ENCODE results near the gene RNF123.

The RNF123 gene

DNA sequence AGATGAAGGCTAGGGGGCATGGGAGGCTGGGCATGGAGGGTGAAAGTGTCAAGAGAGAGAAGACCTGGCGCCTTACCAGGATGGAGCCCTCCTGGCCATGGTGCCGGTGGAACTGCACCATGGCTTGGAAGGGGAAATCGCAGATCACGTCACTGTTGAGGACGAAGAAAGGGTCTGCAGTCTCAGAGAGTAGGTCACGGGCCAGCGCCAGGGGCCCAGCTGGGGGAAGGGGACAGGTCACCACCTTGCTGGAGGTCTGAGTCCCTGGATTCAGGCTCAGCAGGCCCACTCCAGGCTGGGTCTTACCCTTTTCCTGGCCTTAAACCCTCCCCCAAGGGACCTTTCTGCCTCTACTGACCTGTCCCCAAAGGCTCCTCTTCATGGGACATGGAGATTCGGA, 33.5 kb downstream of the RNF123 start:
- Histone ChIP-seq H3K79me2 (ENCODE audit: insufficient read depth, low read length) (peaks cover 19% of the 10 kb centered on the region), H2AFZ (ENCODE audit: low read length) (no peak overlapping the region), H3K9me2 (replicated peaks; ENCODE audit: low read depth, low read length) (no peaks in the 10 kb centered on the region), H3K9me3 (ENCODE audit: insufficient read depth, low read depth, low read length) (no peaks in the 10 kb centered on the region), H3K4me1 (ENCODE audit: insufficient read depth, low read length, poor library complexity, severe bottlenecking) (peaks cover 17% of the 10 kb centered on the region), H3K27me3 (ENCODE audit: insufficient read depth, low read length, poor library complexity, severe bottlenecking) (no peaks in the 10 kb centered on the region), H3K4me3 (ENCODE audit: low read length, poor library complexity, severe bottlenecking) (peak overlapping the region; percentile 89), H3K36me3 (ENCODE audit: insufficient read depth, low read length) (peaks cover 26% of the 10 kb centered on the region; the same call in 1 of the 2 replicates), H3F3A (ENCODE audit: low read depth) (no peaks in the 10 kb centered on the region), H4K20me1 (ENCODE audit: insufficient read depth, low read length, poor library complexity, severe bottlenecking) (peaks cover 14% of the 10 kb centered on the region), H3K9ac (ENCODE audit: low read depth, low read length, poor library complexity, severe bottlenecking) (peak overlapping the region; percentile 95), H3K4me2 (ENCODE audit: low read depth, low read length, poor library complexity, severe bottlenecking) (peak overlapping the region; percentile 88)
- no peak for TF ChIP-seq EZH2phosphoT487 (IDR thresholded peaks at IDR 0.05; ENCODE audit: borderline replicate concordance)
- TF ChIP-seq, protein P1, sequence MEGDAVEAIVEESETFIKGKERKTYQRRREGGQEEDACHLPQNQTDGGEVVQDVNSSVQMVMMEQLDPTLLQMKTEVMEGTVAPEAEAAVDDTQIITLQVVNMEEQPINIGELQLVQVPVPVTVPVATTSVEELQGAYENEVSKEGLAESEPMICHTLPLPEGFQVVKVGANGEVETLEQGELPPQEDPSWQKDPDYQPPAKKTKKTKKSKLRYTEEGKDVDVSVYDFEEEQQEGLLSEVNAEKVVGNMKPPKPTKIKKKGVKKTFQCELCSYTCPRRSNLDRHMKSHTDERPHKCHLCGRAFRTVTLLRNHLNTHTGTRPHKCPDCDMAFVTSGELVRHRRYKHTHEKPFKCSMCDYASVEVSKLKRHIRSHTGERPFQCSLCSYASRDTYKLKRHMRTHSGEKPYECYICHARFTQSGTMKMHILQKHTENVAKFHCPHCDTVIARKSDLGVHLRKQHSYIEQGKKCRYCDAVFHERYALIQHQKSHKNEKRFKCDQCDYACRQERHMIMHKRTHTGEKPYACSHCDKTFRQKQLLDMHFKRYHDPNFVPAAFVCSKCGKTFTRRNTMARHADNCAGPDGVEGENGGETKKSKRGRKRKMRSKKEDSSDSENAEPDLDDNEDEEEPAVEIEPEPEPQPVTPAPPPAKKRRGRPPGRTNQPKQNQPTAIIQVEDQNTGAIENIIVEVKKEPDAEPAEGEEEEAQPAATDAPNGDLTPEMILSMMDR (conservative IDR thresholded peaks at IDR 0.05; ENCODE audit: low read length) = no peak

DNA sequence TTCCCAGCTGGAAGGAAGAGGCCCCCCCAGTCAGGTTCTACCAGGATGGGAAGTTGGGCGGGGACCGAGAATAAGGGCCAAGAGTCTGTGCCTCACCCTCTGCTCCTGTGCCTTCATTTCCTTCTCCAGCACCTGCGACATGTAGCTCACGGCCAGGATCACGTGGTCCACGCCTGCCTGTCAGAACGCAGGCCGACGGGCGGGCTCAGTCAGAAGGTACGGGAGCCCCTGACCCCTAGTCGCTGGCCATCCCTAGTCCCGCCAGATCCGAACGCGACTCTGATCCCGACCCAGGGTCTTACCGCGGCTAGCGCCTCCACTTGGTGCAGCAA, 33.9 kb downstream of the RNF123 start:
- no peaks in the 10 kb centered on the region for H3K9me3 ChIP-seq (ENCODE audit: insufficient read depth, low read depth, low read length)
- TF ChIP-seq EZH2phosphoT487 (IDR thresholded peaks at IDR 0.05; ENCODE audit: borderline replicate concordance) = no peak
- TF ChIP-seq, protein P1 (conservative IDR thresholded peaks at IDR 0.05; ENCODE audit: low read length) = no peak
- H3K4me2 ChIP-seq (ENCODE audit: low read depth, low read length, poor library complexity, severe bottlenecking) = peak overlapping the region; percentile 88
- no peaks in the 10 kb centered on the region for H3F3A ChIP-seq (ENCODE audit: low read depth)
- peaks cover 27% of the 10 kb centered on the region; the same call in 1 of the 2 replicates for H3K36me3 ChIP-seq (ENCODE audit: insufficient read depth, low read length)
- H3K4me1 ChIP-seq (ENCODE audit: insufficient read depth, low read length, poor library complexity, severe bottlenecking) = peaks cover 17% of the 10 kb centered on the region
- H3K9ac ChIP-seq (ENCODE audit: low read depth, low read length, poor library complexity, severe bottlenecking) = peak overlapping the region; percentile 95
- H3K79me2 ChIP-seq (ENCODE audit: insufficient read depth, low read length) = peaks cover 19% of the 10 kb centered on the region
- H3K4me3 ChIP-seq (ENCODE audit: low read length, poor library complexity, severe bottlenecking) = peak overlapping the region; percentile 89
- no peaks in the 10 kb centered on the region for H3K27me3 ChIP-seq (ENCODE audit: insufficient read depth, low read length, poor library complexity, severe bottlenecking)
- no peaks in the 10 kb centered on the region for H3K9me2 ChIP-seq (replicated peaks; ENCODE audit: low read depth, low read length)
- 0 out of 2 replicates have a peak overlapping the region, but pooled peaks have one; percentile 69 for H2AFZ ChIP-seq (ENCODE audit: low read length)
- peaks cover 14% of the 10 kb centered on the region for H4K20me1 ChIP-seq (ENCODE audit: insufficient read depth, low read length, poor library complexity, severe bottlenecking)

DNA sequence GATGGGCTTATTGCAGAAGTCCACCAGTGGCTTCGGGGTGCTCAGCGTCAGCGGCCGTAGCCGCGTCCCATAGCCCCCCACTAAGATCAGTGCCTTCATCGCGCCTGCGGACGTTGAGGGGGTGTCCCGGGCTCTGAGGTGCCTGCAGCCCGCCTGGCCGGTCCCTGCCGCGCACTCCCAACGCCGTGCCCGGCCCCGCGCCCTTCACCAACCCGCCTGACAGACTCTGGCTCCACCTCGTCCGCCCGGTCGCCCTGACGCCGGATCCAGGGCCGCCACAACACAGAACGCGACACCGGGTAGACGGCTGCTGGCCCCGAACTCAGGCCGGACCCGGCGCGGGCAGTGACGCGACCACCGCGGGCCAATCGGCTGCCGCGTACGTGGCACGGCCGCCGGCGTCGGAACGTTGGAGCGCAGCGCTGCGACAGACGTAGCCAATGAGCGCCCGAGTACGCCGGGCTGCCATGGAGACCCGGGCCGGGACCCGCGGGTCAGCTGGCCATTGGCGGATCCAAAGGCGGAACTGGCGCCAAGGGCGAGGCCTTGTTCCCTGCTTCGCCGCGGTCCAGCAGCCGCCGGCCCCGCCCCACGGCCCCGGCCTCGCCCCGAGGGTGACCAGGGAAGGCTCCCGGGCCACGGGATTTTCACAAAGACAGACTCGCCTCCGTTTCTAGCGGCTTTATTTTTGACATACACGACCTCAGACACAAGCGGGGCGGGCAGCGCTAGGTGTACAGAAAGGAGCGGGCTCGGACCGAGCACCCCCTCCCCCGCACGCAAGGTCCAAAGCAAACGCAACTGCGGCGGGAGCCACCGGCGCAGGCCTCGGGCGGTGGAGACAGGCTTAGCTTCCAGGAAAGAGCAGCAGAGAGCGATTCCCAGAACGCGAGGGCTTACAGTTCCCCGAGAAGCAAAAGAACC, 34.5 kb downstream of the RNF123 start, which contains the start of gene GMPPB:
Gene GMPPB, minus strand, starts transcription at position 324 of the 924 bp plus-strand sequence. Its CDS starts 225 bp downstream, at position 99.
- Histone ChIP-seq H3K4me1 (ENCODE audit: insufficient read depth, low read length, poor library complexity, severe bottlenecking) (peaks cover 17% of the 10 kb centered on the region), H2AFZ (ENCODE audit: low read length) (peak within 1 kb of the TSS; percentile 95), H3K36me3 (ENCODE audit: insufficient read depth, low read length) (peaks cover 27% of the 10 kb centered on the region; the same call in 1 of the 2 replicates)

More for the DNA sequence above, 34.5 kb downstream of the RNF123 start, which contains the start of gene GMPPB:
- Histone ChIP-seq H3K4me3 (ENCODE audit: low read length, poor library complexity, severe bottlenecking) (peak within 1 kb of the TSS; percentile 89), H3K79me2 (ENCODE audit: insufficient read depth, low read length) (peaks cover 19% of the 10 kb centered on the region), H3K9me2 (replicated peaks; ENCODE audit: low read depth, low read length) (no peaks in the 10 kb centered on the region), H3K27me3 (ENCODE audit: insufficient read depth, low read length, poor library complexity, severe bottlenecking) (no peaks in the 10 kb centered on the region), H3K9me3 (ENCODE audit: insufficient read depth, low read depth, low read length) (no peaks in the 10 kb centered on the region), H3K9ac (ENCODE audit: low read depth, low read length, poor library complexity, severe bottlenecking) (peak within 1 kb of the TSS; percentile 95), H3K4me2 (ENCODE audit: low read depth, low read length, poor library complexity, severe bottlenecking) (peak within 1 kb of the TSS; percentile 95), H4K20me1 (ENCODE audit: insufficient read depth, low read length, poor library complexity, severe bottlenecking) (peaks cover 14% of the 10 kb centered on the region), H3F3A (ENCODE audit: low read depth) (no peaks in the 10 kb centered on the region)
- TF ChIP-seq, protein P1 (conservative IDR thresholded peaks at IDR 0.05; ENCODE audit: low read length) = no peak
- TF ChIP-seq EZH2phosphoT487 (IDR thresholded peaks at IDR 0.05; ENCODE audit: borderline replicate concordance) = no peak
